Esophagus muscularis mucosa (tissue), 4 donors: Measurements from ENCODE around the gene GPS1.

Experiments used
- CTCF ChIP-seq, 3 experiments: fragments of 200-600 bp in 2 of 3; fragments of 450-650 bp in 1 of 3; sonication (generic) in 2 of 3; IDR thresholded peaks; one replicate each; pipeline ENCODE4 v1.5.1; 2017 to 2019; ENCODE audit warnings: antibody characterized with exemption in 3 of 3, mild to moderate bottlenecking in 2 of 3, moderate library complexity in 1 of 3
- EP300 ChIP-seq: sonication (generic); formaldehyde crosslinking; IDR thresholded peaks from one replicate; pipeline ENCODE4 v1.6.1; 2017; ENCODE audit warnings: antibody characterized with exemption
- POLR2A ChIP-seq: fragments of 450-650 bp; IDR thresholded peaks from one replicate; pipeline ENCODE4 v1.6.1; 2017; ENCODE audit warnings: antibody characterized with exemption, moderate library complexity, mild to moderate bottlenecking, low read depth
- POLR2AphosphoS5 ChIP-seq, 2 donors: sonication (generic); formaldehyde crosslinking; IDR thresholded peaks; one replicate each; pipeline ENCODE4 v1.6.1; 2017; ENCODE audit warnings: antibody characterized with exemption in 2 of 2

- no peak for TF ChIP-seq CTCF (IDR thresholded peaks at IDR 0.05)
- no peak for TF ChIP-seq EP300
- TF ChIP-seq POLR2AphosphoS5 (IDR thresholded peaks at IDR 0.05), result no peak
- no peak for TF ChIP-seq POLR2A
Measured at GRCh38 chr17:82016061-82016874, 35.4 kb upstream of the GPS1 start.
